Brain pericyte (primary cell): ENCODE results near the gene VAMP4.
"Not testable (repeated sequence)": the region's sequence is repeated elsewhere in the genome, so short reads cannot be mapped to it uniquely, and the experiment has no call there.

Source experiments
- DNase-seq: peaks from one replicate; pipeline ENCODE4 v3.0.0-alpha.2; 2012; ENCODE audit warnings: low read depth, low spot score

VAMP4 gene

GRCh38 chr1:171751221-171751620 lies 9.4 kb upstream of the VAMP4 start:
- DNase-seq = no peak

- DNase-seq = no peak
Measured at GRCh38 chr1:171748651-171749050, 6.8 kb upstream of the VAMP4 start.

- DNase-seq = no peak
Measured at GRCh38 chr1:171744986-171745385, 3.1 kb upstream of the VAMP4 start.

DNA sequence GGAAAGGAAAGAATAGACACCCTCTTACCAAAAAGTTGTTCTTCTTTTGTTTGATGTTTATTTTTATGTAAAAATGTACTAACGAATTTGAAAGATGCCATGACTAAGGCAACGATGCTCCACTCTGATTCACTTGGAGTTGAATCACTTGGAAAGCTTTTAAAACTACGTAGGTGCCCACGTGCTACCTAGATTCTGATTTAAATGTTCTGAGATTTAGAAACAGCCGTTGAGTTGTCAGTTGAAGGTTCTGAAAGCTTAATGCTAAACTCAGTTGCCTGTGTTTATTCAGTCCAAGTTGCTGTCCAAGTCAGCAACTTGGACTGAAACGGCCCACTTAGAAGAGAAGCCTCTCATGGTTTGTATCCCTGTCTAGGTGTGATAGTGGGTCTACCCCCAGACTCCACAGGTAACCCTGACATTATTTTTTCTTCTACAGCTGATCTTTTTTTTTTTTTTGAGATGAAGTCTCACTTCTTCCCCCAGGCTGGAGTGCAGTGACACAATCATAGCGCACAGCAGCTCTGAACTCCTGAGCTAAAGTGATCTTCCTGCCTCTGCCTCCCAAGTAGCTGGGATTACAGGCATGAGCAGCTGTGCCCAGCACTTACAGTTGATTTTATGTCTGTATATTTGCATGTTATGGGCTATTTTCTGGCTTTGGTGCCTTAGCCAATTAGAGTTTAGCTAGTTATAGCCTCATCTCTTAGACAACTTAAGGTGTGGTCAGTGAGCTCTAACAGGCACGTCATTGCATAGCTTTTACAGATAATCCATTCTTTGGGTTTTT lies 1.4 kb upstream of the VAMP4 start:
- no peak for DNase-seq

- DNase-seq = no peak
Measured at GRCh38 chr1:171742577-171742922, 685 bp upstream of the VAMP4 start.

DNA sequence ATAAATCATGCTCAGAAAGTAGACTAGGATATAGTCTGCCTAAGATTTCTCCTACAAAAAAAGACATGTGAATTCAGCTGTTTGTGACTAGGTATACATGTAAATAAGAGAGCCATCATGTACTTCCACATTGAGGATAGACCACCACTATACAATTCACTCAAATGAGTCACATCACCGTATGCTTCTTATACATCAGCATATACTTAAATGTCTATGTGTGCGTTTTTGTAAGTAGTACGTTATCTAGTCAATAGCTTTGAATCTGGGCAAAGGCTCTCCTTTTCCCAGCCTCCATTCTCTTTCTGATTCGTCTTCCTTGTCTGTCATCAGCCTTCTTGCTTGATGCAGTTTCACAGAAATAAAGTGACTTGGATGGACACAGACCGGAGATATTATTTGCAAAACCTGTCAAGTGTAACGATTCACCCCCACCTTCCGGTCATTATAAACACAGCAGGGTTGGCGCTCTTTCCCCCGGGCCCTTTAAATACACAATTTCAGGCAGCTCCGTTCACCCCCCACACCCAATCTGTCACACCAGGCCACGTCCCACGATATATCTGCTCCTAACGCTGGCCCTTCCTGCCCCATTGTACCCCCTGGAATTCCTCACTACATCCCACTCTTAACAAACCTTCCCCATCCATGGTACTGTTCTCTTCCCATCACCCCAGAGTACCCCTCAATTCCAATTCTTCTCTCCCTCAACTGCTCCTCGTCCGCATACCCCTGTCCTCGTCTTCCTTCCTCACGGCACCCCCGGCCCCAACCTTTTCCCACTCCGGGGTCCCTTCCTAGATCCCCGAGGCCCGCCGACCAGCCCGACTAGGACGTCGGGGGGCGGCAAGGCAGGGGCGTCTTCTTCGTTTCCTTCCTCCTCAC lies 636 bp downstream of the VAMP4 start:
- DNase-seq = no peak

- DNase-seq = no peak
Measured at GRCh38 chr1:171740356-171740863, 1.5 kb downstream of the VAMP4 start.

- DNase-seq = no peak
Measured at GRCh38 chr1:171739656-171740055, 2.2 kb downstream of the VAMP4 start.

GRCh38 chr1:171738911-171739310 lies 3.0 kb downstream of the VAMP4 start:
- no peak for DNase-seq

- no peak for DNase-seq
Measured at GRCh38 chr1:171736196-171736595, 5.7 kb downstream of the VAMP4 start.

DNA sequence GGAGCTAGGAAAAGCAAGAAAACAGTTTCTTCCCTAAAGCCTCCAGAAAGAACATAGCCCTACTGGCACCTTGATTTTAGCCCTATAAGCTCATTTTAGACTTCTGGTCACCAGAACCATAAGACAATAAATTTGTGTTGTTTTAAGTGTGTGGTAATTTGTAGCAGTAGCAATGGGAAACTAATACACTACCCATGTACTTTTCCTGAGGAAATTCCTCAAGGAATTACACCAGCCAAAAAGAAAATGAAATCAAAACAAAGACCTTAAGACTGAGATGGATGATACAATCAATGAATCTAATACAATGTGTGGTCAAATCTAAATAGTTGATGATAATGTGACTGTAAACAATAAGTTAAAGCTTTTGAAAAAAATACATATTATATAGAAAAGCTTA lies 11.8 kb downstream of the VAMP4 start:
- no peak for DNase-seq

GRCh38 chr1:171727778-171728177 lies 14.1 kb downstream of the VAMP4 start:
- no peak for DNase-seq

- not testable (repeated sequence) for DNase-seq
Measured at GRCh38 chr1:171723180-171723579, 18.7 kb downstream of the VAMP4 start.

GRCh38 chr1:171718848-171719247 lies 23.0 kb downstream of the VAMP4 start:
- no peak for DNase-seq

DNA sequence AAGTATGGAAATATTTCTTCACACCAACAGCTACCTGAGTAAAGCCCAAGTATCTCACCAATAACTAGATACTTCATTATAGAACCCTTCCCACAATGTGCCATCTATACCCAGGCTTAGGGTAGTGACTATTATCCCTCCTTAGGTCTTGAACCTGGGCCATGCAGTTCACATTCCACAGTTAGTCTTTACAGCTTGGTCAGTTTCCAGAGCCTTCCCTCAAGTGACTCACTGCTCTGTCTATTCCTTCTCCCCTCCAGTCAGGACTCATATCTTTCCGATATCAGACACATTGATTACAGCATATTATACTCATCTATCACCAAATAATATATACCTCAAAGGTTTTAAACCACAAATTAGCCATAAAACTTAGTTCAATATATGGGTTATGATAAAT lies 23.6 kb downstream of the VAMP4 start:
- DNase-seq = no peak

- DNase-seq = no peak
Measured at GRCh38 chr1:171717062-171717718, 24.7 kb downstream of the VAMP4 start.

- no peak for DNase-seq
Measured at GRCh38 chr1:171716616-171717015, 25.2 kb downstream of the VAMP4 start.

GRCh38 chr1:171715813-171716251 lies 26.0 kb downstream of the VAMP4 start:
- no peak for DNase-seq

DNA sequence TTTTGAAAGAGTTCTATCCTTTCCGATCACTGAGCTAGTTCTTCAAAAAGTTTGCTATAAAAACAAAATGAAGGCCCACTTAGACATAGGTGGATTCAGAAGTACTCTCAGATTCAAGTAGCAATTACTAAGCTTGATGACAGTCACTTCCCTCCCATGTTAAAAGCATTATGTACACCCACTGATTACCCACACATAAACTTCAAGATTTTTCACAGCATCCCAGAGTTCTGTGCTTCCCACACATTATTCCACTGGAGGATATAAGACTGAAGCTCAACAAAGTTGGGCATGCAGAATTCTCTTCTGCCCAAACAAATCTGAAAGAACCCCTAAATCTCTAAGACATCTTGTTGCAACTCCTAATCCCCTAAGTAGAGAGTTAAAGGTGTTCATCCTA lies 29.5 kb downstream of the VAMP4 start:
- DNase-seq = no peak

DNA sequence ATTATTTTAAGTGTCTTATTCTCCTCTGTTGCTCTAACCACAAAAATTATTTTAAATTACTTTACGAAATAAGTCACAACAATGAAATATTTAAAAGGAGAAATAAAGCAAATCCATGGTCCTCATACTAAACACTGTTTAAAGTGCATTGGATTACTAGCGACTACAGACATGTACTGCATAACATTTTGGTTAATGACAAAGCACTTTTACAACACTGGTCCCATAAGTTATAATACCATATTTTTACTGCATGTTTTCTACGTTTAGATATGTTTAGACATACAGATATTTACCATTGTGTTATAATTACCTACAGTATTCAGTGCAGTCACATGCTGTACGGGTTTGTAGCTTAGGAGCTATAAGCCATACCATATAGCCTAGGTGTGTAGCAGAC lies 30.2 kb downstream of the VAMP4 start:
- no peak for DNase-seq

- no peak for DNase-seq
Measured at GRCh38 chr1:171707583-171707982, 34.3 kb downstream of the VAMP4 start.

DNA sequence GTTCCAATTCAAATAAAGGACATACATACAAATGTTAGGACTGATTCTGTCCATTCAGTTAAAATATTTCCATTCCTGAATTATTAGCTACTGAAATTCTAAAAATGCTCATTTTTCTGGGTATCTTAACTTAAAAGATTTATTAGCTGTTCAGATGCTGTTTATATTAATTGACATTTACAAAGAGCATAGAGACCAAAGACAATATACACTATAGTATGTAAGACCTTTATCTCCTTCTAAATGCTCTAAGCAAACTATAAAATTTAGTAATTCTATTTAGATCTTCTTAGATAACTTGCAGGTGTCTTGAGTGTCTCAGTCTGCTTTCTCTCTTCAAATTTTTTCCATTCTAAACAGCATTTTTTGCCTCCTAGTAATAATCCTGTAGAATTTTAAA lies 39.3 kb downstream of the VAMP4 start:
- no peak for DNase-seq
